IMR-90 (cell line): ENCODE results near the gene COL4A2. TPM values are rescaled to one million over a fixed set of nuclear protein-coding genes. Genes with fewer than 3 reads are reported as not detected.

Source experiments
- ATAC-seq: fragments of 200-7000 bp; cut with Tn5 transposase; 2 replicates; pipeline ENCODE4 v1.9.1; 2020; ENCODE audit warnings: low read depth, mild to moderate bottlenecking, moderate library complexity
- BruUV-seq: library from RNA; stranded (reverse); fragments of 400-500 nt; replicated peaks from 2 replicates; lab custom pipeline; 2021; lab: Mats Ljungman, UMichigan
- CTCF ChIA-PET: fragments of 300-600 bp; formaldehyde crosslinking; extraction: SDS; loops from one replicate; lab custom pipeline; 2021; ENCODE audit warnings: antibody characterized with exemption; lab: Yijun Ruan, JAX
- POLR2A ChIA-PET: fragments of 300-600 bp; sonication (Branson Sonifier 250); formaldehyde crosslinking; loops from one replicate; lab custom pipeline; 2022; ENCODE audit warnings: antibody characterized with exemption; ENCODE audit not compliant: unreplicated experiment; lab: Charles Lee
- DNase-seq: peaks from one replicate; pipeline ENCODE4 v3.0.0; 2013
- H2AFZ ChIP-seq: replicated peaks from 2 replicates; pipeline ENCODE3; 2013; ENCODE audit warnings: low read length, mild to moderate bottlenecking; ENCODE audit not compliant: poor library complexity
- H2AK5ac ChIP-seq: 2 replicates; pipeline ENCODE4 v1.6.1; 2013; ENCODE audit warnings: low read depth, low read length, inconsistent platforms
- H2AK9ac ChIP-seq: replicated peaks from 2 replicates; pipeline ENCODE3; 2013; ENCODE audit warnings: mild to moderate bottlenecking, low read depth, low read length, moderate library complexity; ENCODE audit not compliant: poor library complexity
- H2BK120ac ChIP-seq: 2 replicates; pipeline ENCODE4 v1.6.1; 2013; ENCODE audit warnings: low read depth, low read length, inconsistent platforms
- H2BK15ac ChIP-seq: 3 replicates; pipeline ENCODE4 v1.6.1; 2013; ENCODE audit warnings: low read depth, low read length, inconsistent platforms
- H2BK20ac ChIP-seq: 2 replicates; pipeline ENCODE4 v1.6.1; 2013; ENCODE audit warnings: low read depth, mild to moderate bottlenecking, inconsistent platforms, low read length, moderate library complexity
- H2BK5ac ChIP-seq: 2 replicates; pipeline ENCODE4 v1.6.1; 2013; ENCODE audit warnings: mild to moderate bottlenecking, low read depth, low read length, inconsistent platforms; ENCODE audit not compliant: poor library complexity, severe bottlenecking
- H3K14ac ChIP-seq: replicated peaks from 2 replicates; pipeline ENCODE4 v1.6.1; 2013; ENCODE audit warnings: low read depth, low read length, inconsistent platforms
- H3K18ac ChIP-seq: 2 replicates; pipeline ENCODE4 v1.6.1; 2013; ENCODE audit warnings: low read depth, low read length, control low read depth
- H3K23ac ChIP-seq: 2 replicates; pipeline ENCODE4 v1.6.1; 2013; ENCODE audit warnings: low read depth, low read length, inconsistent platforms
- H3K27ac ChIP-seq: 2 replicates; pipeline ENCODE4 v1.5.1; 2013; ENCODE audit warnings: mild to moderate bottlenecking, control low read depth, low read length; ENCODE audit not compliant: insufficient read depth
- H3K27me3 ChIP-seq: 2 replicates; pipeline ENCODE4 v1.6.1; 2013; ENCODE audit warnings: low read length; ENCODE audit not compliant: control insufficient read depth, insufficient read depth
- H3K36me3 ChIP-seq: 2 replicates; pipeline ENCODE4 v1.6.1; 2013; ENCODE audit warnings: low read length, mixed read lengths; ENCODE audit not compliant: control insufficient read depth, insufficient read depth
- H3K4ac ChIP-seq: 2 replicates; pipeline ENCODE4 v1.6.1; 2013; ENCODE audit warnings: low read depth, low read length, inconsistent platforms
- H3K4me1 ChIP-seq: 2 replicates; pipeline ENCODE4 v1.6.1; 2013; ENCODE audit warnings: low read length, mixed read lengths; ENCODE audit not compliant: control insufficient read depth, insufficient read depth
- H3K4me2 ChIP-seq: 2 replicates; pipeline ENCODE4 v1.6.1; 2013; ENCODE audit warnings: low read depth, mild to moderate bottlenecking, control low read depth, low read length, moderate library complexity
- H3K4me3 ChIP-seq: 2 replicates; pipeline ENCODE4 v1.5.1; 2013; ENCODE audit warnings: low read depth, mild to moderate bottlenecking, control low read depth, low read length, moderate library complexity; ENCODE audit not compliant: insufficient read depth
- H3K56ac ChIP-seq: 2 replicates; pipeline ENCODE4 v1.6.1; 2013; ENCODE audit warnings: low read length, inconsistent platforms; ENCODE audit not compliant: insufficient read depth; ENCODE audit errors: extremely low read depth
- H3K79me1 ChIP-seq, 2 experiments: 2 replicates each; pipeline ENCODE4 v1.6.1; 2013; ENCODE audit warnings: low read length in 2 of 2, inconsistent platforms in 1 of 2, low read depth in 1 of 2
- H3K9ac ChIP-seq: 2 replicates; pipeline ENCODE4 v1.6.1; 2013; ENCODE audit warnings: low read depth, low read length, control low read depth
- H3K9me1 ChIP-seq: 2 replicates; pipeline ENCODE4 v1.6.1; 2013; ENCODE audit warnings: low read length, inconsistent platforms; ENCODE audit not compliant: insufficient read depth
- H3K9me3 ChIP-seq: 2 replicates; pipeline ENCODE4 v1.6.1; 2013; ENCODE audit warnings: low read length; ENCODE audit not compliant: control insufficient read depth, insufficient read depth
- H4K20me1 ChIP-seq: 2 replicates; pipeline ENCODE4 v1.6.1; 2013; ENCODE audit warnings: low read length, inconsistent platforms; ENCODE audit not compliant: insufficient read depth
- H4K5ac ChIP-seq: 2 replicates; pipeline ENCODE4 v1.6.1; 2013; ENCODE audit warnings: mild to moderate bottlenecking, low read depth, low read length, control low read depth
- H4K8ac ChIP-seq, 2 experiments: 2 replicates each; pipeline ENCODE4 v1.6.1; 2013; ENCODE audit warnings: low read depth in 2 of 2, low read length in 2 of 2, control low read depth in 1 of 2, inconsistent platforms in 1 of 2
- H4K91ac ChIP-seq: 2 replicates; pipeline ENCODE4 v1.6.1; 2013; ENCODE audit warnings: low read depth, low read length, inconsistent platforms; ENCODE audit not compliant: insufficient read depth
- BHLHE40 ChIP-seq: fragments of 150-350 bp; IDR thresholded peaks from 2 replicates; pipeline ENCODE4 v1.6.1; 2016; ENCODE audit warnings: mild to moderate bottlenecking, low read depth, low read length
- CEBPB ChIP-seq: IDR thresholded peaks from 2 replicates; pipeline ENCODE4 v1.6.1; 2012; ENCODE audit warnings: low read depth, low read length, improper control_type of control experiment
- CHD1 ChIP-seq: IDR thresholded peaks from 2 replicates; pipeline ENCODE4 v1.6.1; 2012; ENCODE audit warnings: low read depth, low read length, improper control_type of control experiment
- CTCF ChIP-seq: conservative IDR thresholded peaks from 2 replicates; pipeline ENCODE4 v1.5.1; 2012; ENCODE audit warnings: mild to moderate bottlenecking, low read depth, low read length, improper control_type of control experiment
- FOS ChIP-seq: fragments of 150-350 bp; IDR thresholded peaks from 2 replicates; pipeline ENCODE4 v1.6.1; 2016; ENCODE audit warnings: low read depth, low read length
- MAZ ChIP-seq: IDR thresholded peaks from 2 replicates; pipeline ENCODE4 v1.6.1; 2012; ENCODE audit warnings: low read depth, mild to moderate bottlenecking, low read length, improper control_type of control experiment, moderate library complexity, borderline replicate concordance
- MXI1 ChIP-seq: IDR thresholded peaks from 2 replicates; pipeline ENCODE4 v1.6.1; 2012; ENCODE audit warnings: low read depth, mild to moderate bottlenecking, low read length, moderate library complexity, borderline replicate concordance
- NFE2L2 ChIP-seq: fragments of 150-350 bp; IDR thresholded peaks from 2 replicates; pipeline ENCODE4 v1.6.1; 2016; ENCODE audit warnings: low read depth, mild to moderate bottlenecking, low read length
- RAD21 ChIP-seq: IDR thresholded peaks from 2 replicates; pipeline ENCODE4 v1.6.1; 2012; ENCODE audit warnings: low read length, improper control_type of control experiment
- RCOR1 ChIP-seq: IDR thresholded peaks from 2 replicates; pipeline ENCODE4 v1.6.1; 2012; ENCODE audit warnings: mild to moderate bottlenecking, low read length, improper control_type of control experiment; ENCODE audit not compliant: insufficient replicate concordance
- RFX5 ChIP-seq: IDR thresholded peaks from 2 replicates; pipeline ENCODE4 v1.8.0; 2012; ENCODE audit warnings: low read depth, mild to moderate bottlenecking, low read length, moderate library complexity
- SMC3 ChIP-seq: fragments of 150-350 bp; IDR thresholded peaks from 2 replicates; pipeline ENCODE4 v1.6.1; 2016; ENCODE audit warnings: low read depth, mild to moderate bottlenecking, antibody characterized with exemption, low read length, moderate library complexity
- USF2 ChIP-seq: fragments of 150-350 bp; IDR thresholded peaks from 2 replicates; pipeline ENCODE4 v1.6.1; 2017; ENCODE audit warnings: mild to moderate bottlenecking, antibody characterized with exemption, low read length, low read depth
- WGBS, 2 experiments: methylation state at CpG; one replicate each; pipeline versions ENCODE4 v1.1.5 to v1.1.7; 2013; ENCODE audit warnings: missing lambda C conversion rate in 2 of 2; ENCODE audit not compliant: insufficient read length in 1 of 2; ENCODE audit errors: extremely low coverage in 2 of 2; 5-methylcytosine and 5-hydroxymethylcytosine counted together
- dilution Hi-C: fragments of 300-500 bp; cut with HindIII; formaldehyde crosslinking; loops from one replicate; pipeline ENCODE4 v1.14.3; 2018; ENCODE audit warnings: low sequenced_read_pairs; ENCODE audit not compliant: unreplicated experiment
- in situ Hi-C: fragments of 300-500 bp; cut with MboI; formaldehyde crosslinking; loops from 3 replicates; pipeline ENCODE4 v1.14.3; 2019; ENCODE audit warnings: low sequenced_read_pairs, inconsistent platforms, mixed read lengths
- intact Hi-C: fragments of 100-400 bp; cut with micrococcal nuclease; formaldehyde crosslinking; loops from 2 replicates; pipeline ENCODE4 v1.10.0; 2022
- polyA plus RNA-seq, 3 experiments: library from polyadenylated mRNA; depleted of rRNA; stranded (reverse); fragments of >200 nt; gene quantifications; 2 replicates each; pipeline ENCODE4 v1.2.3, GENCODE V29; 2012; ENCODE audit warnings: low replicate concordance in 1 of 3
- total RNA-seq: library from RNA; depleted of rRNA; stranded (reverse); fragments of >200 nt; gene quantifications from 2 replicates; pipeline ENCODE4 v1.2.3, GENCODE V29; 2012

Gene COL4A2
- total and polyA plus RNA-seq, 2 of the 4 experiments (the other 2 are of a cell fraction): 90.7 to 457 TPM

- Histone ChIP-seq H4K91ac (no peak overlapping the region), H3K14ac (no peak overlapping the region), H3K4ac (no peak overlapping the region), H3K4me3 (no peak overlapping the region), H2AFZ (no peak overlapping the region), H3K56ac (no peak overlapping the region), H3K9me1 (peaks cover 16% of the 10 kb centered on the region), H4K8ac (no peak overlapping the region), H3K4me1 (no peaks in the 10 kb centered on the region), H3K27ac (no peak overlapping the region), H2BK15ac (no peak overlapping the region), H2BK120ac (no peak overlapping the region), H3K4me2 (no peak overlapping the region), H3K9me3 (no peaks in the 10 kb centered on the region), H3K79me1 (peaks cover 20 to 23% of the 10 kb centered on the region in 2 experiments; a peak in 3 of 4 replicates), H2AK9ac (no peak overlapping the region), H3K36me3 (peaks cover 78% of the 10 kb centered on the region), H4K5ac (no peak overlapping the region), H3K23ac (no peak overlapping the region), H2BK20ac (no peak overlapping the region), H2AK5ac (no peak overlapping the region), H3K9ac (no peak overlapping the region), H2BK5ac (no peak overlapping the region), H4K20me1 (peaks cover 13% of the 10 kb centered on the region), H3K18ac (no peak overlapping the region), H3K27me3 (no peaks in the 10 kb centered on the region)
- intact Hi-C loops: no loop called here
- dilution Hi-C loops: no loop called here
- TF ChIP-seq USF2 (no peak), CEBPB (no peak), NFE2L2 (no peak), CTCF (no peak), CHD1 (no peak), MXI1 (no peak), BHLHE40 (no peak), RCOR1 (no peak), SMC3 (no peak), RFX5 (no peak), FOS (no peak), RAD21 (no peak), MAZ (no peak)
- DNase-seq (no peak), ATAC-seq (no peak)
- no TSS peak for BruUV-seq
- CTCF ChIA-PET: no interaction called here
- POLR2A ChIA-PET: interaction anchor here (0.5 kb wide), 1 partner anchor 236 kb away, joined by 4 read pairs; no protein-coding TSS in a partner anchor
- 100% methylated on average over 1 of the region's 6 CpGs; no CpG with 5 or more reads in 1 of the 2 experiments for WGBS, 2 experiments
- in situ Hi-C loops: no loop called here
Measured at GRCh38 chr13:110479215-110479545, 172.1 kb downstream of the COL4A2 start.
